Esophagus mucosa (tissue), 1 donor: Measurements from ENCODE around the gene PPFIBP2. TPM values are rescaled to one million over a fixed set of nuclear protein-coding genes. Genes with fewer than 3 reads are reported as not detected.

Experiments used
- ATAC-seq: fragments of 200-7000 bp; cut with Tn5 transposase; one replicate; pipeline ENCODE4 v1.9.1; 2020
- total RNA-seq: library from RNA; stranded (reverse); gene quantifications from one replicate; pipeline ENCODE4 v1.2.4, GENCODE V29; 2023
- donor health status: DM: yes; HTN: yes; CAD: no.

PPFIBP2 gene
- total RNA-seq, 1 donor from 2014 or later: 33.4 TPM

DNA sequence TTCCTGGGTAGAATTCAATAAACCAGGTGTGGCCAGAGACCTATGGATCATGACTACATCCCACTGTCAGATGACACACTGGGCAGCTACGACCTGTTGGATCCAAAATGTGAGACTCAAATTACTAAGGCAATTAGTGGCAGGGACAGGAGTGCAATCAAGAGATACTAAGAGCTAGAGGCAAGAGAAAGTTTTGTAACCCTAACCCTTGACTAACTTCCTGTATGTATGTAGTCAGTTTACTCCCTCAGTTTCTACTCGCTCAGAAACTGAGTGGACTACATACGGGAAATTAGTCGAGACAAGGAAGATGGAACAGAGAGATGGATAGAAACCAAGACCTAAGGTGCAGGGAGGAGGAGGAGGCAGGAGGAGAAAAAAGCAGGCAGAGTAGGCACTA, 156.8 kb downstream of the PPFIBP2 start:
- ATAC-seq: no peak

DNA sequence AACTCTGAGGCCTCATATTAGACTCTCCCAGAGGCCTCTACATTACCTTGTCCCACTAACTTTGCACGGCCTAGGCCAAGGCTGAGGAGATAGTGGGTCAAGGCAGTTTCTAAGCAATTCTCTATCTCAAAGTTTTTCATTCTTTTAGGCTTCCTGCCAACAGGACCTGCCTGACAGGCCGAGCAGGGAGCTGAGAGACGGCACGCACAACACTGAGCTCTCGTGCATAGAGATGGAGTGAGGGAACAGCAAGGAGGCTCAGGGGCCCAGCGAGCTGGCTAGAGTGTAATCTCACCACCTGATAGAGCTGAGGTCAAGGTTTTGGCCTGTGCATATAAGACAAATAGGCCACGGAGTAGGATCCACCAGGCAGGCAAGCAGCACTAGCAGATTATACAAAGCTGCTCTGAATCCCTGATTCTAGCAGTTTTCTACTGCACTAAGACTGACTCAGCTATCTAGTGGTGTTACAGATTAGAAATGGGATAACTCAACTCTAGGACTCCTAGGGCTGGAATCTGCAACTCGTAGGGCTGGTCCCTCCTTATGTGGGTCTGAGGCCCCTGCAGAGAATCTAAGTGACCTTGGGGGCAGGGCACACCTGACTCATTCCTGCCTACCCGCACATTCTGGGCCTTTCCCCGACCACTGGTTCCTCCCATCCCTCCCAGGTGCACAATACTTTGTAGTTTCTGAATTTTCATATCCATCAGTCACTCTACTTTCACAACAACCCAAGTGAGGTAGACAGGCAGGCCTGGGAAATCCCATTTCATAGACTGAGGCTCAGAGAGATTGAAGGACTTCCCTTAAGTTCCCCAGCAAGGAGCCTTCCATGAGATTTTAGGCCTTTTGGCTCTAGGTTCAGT, 157.8 kb downstream of the PPFIBP2 start:
- ATAC-seq: peak; percentile 38

DNA sequence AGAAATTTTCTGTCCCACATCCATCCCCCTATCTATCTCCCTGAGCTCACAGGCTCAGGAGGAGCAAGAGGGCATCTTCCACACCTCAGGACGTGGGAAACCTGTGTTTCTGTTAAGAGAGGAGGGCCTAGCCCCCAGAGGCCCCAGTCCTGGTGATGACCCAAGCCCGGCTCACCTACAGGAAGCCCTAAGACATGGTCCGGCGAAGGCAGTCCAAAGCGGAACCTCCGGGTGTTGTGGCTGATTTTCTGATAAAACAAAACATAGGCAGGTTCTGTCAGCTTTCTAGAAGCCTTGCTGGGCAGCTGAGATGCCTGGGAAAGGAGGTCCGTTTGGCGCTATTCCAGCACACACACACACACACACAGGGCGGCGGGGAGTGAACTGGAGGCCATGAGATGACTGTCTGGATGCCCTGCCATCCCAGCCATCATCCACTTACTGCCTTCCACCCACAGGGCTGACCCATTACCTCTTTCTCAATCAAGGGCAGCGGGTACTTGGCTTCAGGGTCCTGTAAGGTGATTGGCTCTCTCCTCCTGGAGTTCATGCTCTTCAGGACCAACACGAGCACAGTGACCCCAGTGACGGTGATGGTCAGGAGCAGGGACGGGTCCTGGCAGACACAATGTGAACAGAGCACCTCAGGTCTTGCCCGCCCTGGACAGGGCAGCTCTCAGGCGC, 158.6 kb downstream of the PPFIBP2 start:
- no peak for ATAC-seq

DNA sequence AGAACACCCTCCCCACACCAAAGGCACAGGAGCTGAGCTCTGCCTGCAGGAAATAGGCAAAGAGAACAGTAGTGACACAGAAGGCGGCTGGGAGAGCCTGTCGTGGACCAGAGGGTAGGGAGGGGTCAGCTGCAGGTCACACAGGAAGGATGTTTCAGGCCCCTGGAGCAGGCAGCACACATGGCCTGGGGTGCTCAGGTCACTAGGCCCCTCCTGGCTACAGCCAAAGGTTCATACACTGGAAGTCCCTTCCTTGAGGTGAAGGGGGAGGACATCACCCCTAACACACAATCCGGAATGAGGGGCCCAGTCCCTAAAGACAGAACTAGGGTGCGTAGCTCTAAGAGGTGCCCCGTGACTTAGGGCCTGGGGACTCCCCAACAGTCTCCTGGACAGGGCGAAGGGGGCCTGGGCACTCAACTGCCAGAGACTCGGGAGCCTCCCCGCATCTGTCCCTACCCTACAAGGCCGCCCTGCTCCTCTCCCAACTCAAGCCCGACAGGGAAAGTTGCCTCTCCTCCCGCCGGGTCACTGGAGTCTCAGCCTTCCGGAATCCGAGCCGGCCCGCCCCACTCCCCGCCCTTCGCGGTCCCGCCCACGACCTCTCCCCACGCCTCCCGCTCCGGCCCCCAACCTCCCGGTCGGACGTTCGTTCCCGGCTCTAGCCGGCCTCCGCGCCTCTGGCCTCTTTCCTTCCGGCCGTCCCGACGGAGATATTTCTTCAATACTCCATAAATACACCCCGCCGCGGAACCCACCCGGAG, 159.3 kb downstream of the PPFIBP2 start, which contains the start of gene CYB5R2:
Gene CYB5R2, minus strand, starts transcription at position 541 of the 764 bp plus-strand sequence. CDS start 675 bp downstream, outside the sequence.
- peak; percentile 76 for ATAC-seq

DNA sequence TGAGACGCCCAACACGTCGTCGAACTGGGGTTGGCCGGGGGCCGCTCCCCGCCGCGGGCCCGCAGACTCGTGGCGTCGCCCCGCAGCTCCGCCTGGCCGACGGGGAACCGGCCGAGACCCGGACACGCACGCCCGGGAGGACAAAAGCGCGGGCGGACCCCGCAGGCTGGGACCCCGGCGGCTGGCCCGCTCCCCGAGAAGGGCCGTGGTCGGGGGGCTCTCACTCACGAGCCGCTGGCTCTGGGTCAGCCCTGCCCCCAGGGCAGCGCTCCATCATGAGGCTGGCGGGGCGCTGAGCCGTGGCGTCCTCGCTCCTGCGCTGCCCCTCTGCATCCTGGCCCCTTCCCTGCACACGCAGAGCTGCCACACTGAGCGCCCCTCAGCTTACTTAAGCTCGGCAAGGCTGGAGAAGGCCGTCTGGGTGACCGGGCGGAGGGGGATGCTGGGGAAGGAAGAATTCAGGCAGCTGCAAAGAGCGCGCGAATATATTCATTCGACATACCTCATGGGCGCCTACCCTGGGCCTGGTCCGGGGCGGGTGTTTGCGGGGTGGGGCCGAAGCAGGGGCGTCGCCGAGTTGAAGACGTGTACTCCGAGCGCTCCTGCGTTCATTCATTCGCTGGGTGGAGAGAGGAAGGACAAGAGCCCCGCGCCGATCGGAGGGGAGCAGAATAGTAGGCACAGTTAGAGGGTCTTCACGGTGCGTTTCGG, 160.1 kb downstream of the PPFIBP2 start:
- peak; percentile 79 for ATAC-seq

DNA sequence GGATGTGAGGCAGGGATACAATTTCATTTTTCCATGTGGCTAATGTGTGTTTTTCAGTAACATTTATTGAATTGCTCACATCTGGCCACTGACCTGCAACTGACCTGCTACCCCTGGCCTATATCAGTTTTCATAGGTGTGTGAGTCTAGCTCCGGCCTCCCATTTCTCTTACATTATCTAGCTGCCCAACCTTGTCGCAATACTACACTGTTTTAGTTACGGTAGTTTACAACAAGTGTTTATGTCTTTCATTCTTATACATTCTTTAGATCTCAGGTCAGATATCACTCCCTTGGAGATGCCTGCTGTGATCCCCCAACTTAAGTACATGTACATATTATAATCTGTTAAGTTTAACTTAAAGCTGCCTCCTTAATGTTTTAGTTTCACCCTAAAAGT, 161.8 kb downstream of the PPFIBP2 start:
- no peak for ATAC-seq

DNA sequence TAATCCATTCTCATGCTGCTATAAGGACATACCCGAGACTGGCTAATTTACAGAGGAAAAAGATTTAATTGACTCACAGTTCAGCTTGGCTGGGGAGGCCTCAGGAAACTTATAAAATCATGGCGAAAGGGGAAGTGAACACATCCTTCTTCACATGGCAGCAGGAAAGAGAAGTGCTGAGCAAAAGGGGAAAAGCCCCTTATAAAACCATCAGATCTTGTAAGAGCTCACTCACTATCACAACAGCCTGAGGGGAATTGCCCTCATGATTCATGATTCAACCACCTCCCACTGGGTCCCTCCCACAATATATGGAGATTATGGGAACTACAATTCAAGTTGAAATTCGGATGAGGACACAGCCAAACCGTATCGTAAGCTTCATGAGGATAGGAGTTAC, 163.3 kb downstream of the PPFIBP2 start:
- peak; percentile 31 for ATAC-seq

DNA sequence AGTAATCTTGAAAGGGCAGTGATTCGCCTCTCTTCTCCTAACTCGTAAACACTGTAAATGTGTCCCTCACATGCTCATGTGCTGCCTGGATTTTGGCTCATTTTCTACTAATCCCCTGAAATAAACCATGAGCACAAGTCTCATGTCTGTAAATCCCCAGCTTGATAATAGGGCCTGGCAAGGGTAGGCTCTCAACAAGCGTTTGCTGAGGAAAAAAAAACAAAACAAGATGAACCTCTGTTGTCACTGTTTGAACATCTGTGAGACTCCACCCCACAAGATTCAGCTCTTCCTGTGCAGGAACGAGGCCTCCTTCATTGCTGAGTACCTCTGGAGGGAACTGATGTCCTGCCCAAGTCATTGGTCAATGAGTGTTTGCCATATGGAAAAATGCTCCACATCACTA, 164.0 kb downstream of the PPFIBP2 start:
- no peak for ATAC-seq

DNA sequence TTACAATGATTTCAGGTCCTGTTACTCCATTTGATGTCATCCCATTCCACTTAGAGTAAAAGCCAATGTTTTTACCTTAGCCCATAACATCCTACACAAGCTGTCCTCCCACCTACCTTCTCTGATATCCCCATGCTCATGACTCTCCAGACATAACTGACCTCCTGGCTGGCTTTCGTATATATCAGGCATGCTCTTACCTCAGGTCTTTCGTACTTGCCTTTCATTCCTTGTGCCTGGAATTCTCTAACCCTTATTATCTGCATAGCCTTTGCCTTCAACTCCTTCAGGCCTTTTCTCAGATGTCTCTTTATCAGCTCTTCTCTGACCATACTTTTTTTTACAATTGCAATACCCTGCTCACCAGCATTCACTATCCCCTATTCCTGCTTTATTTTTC, 169.8 kb downstream of the PPFIBP2 start:
- no peak for ATAC-seq

DNA sequence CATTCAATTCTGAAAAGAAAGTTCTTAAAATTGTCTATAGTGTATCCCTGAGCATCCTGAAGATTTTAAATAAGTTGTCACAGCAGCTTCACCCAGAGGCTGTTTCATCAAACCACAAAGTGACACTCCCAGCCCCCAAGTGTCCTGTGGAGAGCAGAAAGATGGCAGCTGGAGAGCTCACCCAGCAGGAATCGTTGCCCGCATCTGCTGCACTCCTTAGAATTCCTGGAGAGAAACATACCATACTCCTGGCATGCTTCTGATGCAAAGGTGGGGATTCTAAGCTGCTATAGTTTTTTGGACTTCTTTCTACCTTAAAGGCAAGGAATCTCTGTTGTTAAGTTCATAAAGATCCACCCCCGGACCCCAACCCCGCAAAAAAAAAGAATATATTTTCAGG, 173.0 kb downstream of the PPFIBP2 start:
- no peak for ATAC-seq

DNA sequence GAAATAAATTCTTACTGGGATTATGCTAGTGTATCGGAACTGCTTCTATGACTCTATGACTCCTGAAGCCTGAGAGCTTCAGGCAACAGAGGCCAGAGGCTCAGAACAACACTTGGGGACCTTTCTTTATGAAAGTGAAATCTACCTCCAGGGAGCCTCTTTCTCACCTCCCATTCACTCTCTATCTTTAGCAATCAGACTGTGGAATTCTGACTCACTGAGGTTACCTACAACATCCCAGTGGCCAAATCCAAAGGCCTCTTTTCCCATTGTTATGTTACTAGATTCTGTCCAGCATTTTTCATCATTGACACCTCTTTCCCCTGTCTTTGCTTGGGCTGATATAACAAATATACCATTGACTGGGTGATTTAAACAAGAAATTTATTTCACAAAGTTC, 173.6 kb downstream of the PPFIBP2 start:
- no peak for ATAC-seq

DNA sequence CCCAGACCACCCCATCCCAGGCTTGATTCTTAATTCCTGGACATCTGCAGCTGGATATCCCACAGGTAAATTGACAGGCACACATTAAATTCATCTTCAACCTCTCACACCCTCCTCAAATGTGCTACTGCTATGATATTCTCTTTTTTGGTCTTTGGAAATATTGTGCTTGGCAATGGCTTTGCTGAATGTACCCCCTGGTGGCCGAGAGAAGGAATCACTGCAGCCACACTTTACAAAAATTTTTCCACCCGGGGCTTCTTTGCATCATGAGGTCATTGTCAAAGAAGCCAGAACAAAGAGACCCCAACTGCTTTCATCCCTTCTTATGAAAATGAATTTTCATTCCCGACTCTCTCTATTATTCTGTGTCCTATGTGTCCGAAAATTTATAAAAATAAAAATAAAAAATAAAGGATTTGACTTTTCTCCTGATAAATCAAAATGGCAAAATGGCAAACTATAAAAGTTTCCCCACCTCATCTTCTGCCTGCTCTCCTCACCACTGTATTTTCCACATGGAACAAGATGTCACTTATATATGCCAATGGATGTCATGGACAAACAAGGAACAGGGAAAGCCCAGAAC, 174.5 kb downstream of the PPFIBP2 start:
- peak; percentile 41 for ATAC-seq

DNA sequence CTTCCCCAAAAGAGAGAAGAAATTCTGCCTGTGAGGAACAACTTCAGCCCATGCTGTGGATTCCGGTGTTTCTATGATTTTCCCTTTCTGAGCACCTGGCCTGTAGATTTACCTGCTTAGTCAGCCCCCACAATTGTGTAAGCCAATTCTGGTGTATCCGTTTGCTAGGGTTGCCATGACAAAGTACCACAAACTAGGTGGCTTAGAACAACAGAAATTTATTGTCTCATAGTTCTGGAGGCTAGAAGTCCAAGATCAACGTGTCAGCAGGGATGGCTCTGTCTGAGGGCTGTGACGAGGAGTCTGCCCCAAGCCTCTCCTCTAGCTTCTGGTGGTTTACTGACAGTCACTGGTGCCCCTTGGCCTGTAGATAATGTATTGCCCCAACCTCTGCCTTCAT, 175.4 kb downstream of the PPFIBP2 start:
- no peak for ATAC-seq

DNA sequence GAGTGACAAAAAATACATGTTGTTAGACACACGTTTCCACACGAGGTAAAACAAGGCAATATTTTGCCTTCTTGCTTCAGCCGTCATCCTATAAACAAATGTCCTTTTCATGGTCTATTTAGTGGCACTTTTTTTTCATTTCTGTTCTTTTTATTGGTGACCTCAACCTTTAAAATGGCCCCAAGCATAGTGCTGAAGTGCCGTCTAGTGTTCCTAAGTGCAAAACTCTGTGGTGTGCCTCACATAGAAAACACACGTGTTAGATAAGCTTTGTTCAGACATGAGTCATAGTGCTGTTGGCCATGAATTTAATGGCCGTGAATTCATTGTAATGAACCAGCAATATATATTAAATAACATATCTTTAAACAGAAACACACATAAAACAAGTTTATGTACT, 176.8 kb downstream of the PPFIBP2 start:
- ATAC-seq: peak; percentile 29

DNA sequence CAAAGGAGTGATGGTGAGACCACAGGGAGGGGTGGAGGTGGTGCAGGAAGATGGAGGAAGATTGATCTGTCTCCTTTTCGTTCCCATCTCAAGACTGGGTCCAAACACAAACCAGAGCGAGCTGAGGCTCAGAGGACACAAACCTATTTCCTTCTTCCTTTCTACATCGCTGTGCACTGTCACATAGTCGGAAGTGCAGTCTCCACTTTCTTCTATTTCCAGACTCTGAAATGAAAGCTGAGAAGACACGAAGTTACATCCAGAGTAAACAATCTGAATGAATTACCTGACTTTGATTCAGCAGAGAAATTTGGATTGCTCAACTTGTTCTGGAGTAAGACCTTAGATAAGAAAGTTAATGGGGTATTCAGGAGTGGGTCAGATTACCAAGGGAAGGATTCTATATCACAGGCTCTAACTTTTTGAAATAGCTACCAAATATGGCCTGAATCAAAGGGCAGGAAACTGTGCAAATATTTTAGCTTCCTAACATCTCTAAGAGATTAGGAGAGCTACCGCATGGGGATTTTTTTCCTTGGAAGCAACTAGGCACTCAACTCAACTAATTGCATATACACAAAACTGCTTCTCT, 178.1 kb downstream of the PPFIBP2 start:
- ATAC-seq: no peak

DNA sequence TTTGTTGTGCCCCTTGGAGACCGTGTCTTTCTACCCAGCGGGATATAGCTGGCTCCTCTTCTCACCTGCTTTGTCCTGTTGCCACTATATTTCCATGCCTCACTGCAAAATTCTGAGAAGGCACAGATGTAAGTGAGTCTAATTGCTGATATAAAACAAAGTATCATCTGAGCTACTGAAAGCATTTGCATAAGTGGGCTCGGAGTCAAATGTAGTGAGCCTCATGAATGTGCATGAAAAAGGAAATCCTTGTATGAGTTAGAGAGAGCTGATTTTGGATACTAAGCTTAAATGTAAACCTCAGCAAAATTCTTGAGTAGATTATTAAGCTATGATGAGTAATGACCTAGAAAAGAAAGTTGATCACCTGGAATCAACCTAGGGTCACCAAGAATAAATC, 178.6 kb downstream of the PPFIBP2 start:
- ATAC-seq: no peak

DNA sequence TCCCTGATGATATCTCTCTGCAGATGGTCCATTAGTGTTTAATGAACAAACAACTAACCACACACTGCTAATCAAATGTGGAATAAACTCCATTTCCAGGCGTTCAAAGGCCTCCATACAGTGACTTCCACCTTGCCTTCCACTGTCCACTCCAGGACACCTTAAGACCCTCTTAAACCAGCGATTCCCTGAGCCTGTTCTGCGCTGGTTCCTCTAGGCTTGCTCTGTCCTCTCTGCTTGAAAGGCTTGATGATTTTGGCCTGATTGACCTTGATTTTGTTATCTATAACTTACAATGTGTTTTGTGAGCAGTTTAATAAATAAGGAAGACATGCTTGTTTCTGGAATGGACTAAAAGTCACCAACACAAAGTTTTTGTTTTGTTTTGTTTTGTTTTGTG, 180.4 kb downstream of the PPFIBP2 start:
- no peak for ATAC-seq

DNA sequence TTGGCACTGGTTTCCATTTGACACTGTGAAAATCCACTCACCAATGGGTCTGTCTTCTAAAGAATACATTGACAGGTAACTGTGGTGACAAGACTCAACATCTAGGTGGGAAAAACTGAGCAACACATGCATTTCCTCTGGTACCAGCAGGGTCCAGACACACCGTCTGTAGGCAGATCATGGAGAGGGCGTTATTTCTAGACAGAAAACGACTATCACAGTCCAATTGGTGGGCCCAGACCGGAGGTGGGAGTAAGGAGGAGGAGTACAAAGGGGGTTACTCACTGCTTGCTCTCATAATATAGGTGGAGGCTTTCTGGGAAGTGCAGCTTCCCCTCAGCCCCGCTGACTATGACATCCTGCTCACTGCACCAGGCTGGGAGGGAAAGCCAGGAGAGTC, 182.6 kb downstream of the PPFIBP2 start:
- ATAC-seq: no peak
